Measurements from ENCODE around the gene NFASC. TPM values are rescaled to one million over a fixed set of nuclear protein-coding genes. Genes with fewer than 3 reads are reported as not detected.

The NFASC gene
- total and polyA plus RNA-seq, 8 donors, result 3.3 to 12.7 (median 6.7) TPM

- peaks cover 0 to 5% (median 0%) of the 10 kb centered on the region in 3 donors for H3K4me1 ChIP-seq
- H3K9me3 ChIP-seq, result no peaks in the 10 kb centered on the region
- H3K4me3 ChIP-seq, result no peak overlapping the region
- intact Hi-C loops (cut with DNase I), result no loop called here
- 74 to 78% methylated on average over 8 of the region's 8 CpGs for WGBS, 2 donors
- ATAC-seq (no peak), FAIRE-seq (no peak), DNase-seq (no peak)
- TF ChIP-seq, protein P1, sequence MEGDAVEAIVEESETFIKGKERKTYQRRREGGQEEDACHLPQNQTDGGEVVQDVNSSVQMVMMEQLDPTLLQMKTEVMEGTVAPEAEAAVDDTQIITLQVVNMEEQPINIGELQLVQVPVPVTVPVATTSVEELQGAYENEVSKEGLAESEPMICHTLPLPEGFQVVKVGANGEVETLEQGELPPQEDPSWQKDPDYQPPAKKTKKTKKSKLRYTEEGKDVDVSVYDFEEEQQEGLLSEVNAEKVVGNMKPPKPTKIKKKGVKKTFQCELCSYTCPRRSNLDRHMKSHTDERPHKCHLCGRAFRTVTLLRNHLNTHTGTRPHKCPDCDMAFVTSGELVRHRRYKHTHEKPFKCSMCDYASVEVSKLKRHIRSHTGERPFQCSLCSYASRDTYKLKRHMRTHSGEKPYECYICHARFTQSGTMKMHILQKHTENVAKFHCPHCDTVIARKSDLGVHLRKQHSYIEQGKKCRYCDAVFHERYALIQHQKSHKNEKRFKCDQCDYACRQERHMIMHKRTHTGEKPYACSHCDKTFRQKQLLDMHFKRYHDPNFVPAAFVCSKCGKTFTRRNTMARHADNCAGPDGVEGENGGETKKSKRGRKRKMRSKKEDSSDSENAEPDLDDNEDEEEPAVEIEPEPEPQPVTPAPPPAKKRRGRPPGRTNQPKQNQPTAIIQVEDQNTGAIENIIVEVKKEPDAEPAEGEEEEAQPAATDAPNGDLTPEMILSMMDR (IDR thresholded peaks at IDR 0.05), result no peak
- H3K36me3 ChIP-seq, result no peaks in the 10 kb centered on the region
- no peak overlapping the region for H3K27ac ChIP-seq
- H3K27me3 ChIP-seq, result no peaks in the 10 kb centered on the region
Observed at GRCh38 chr1:204960306-204961125, 89.9 kb downstream of the NFASC start.

DNA sequence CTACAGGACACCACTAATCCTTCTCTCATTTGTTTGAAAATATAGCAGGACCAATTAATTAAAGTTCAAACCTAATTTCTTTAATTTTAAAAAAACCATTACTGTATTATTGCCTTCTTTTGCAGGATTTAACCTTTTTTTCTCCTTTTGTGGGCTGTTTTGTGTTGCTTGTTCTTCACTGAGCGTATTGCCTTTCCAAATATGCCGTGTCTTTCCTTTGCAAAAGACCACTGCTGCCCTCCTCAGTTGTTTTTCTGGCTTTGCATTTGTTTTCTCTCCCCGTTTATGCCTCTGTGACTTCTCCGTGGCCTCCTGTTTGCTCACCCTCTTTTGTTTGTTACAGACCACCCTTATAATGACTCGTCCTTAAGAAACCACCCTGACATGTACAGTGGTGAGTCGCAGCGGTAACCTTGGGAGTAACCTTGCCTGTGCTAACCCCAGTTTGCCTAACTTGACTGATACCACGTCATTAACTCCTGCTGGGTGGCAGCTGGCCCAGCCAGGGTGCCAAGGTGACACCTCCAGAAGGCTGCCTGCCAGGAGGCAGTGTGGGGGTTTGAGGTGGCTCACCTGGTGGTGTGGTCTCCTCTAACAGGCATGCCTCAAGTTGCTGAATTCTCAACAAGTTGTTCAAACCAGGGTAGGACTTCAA is 91.2 kb downstream of the NFASC start:
- Histone ChIP-seq H3K4me3 (no peak overlapping the region), H3K27me3 (no peaks in the 10 kb centered on the region), H3K9me3 (no peaks in the 10 kb centered on the region), H3K27ac (no peak overlapping the region), H3K4me1 (peaks cover 0 to 5% (median 0%) of the 10 kb centered on the region in 3 donors), H3K36me3 (no peaks in the 10 kb centered on the region)
- DNase-seq (peak in 3 of 6 donors; percentile 12 to 60 (median 41)), ATAC-seq (peak; percentile 38 to 80 (median 60)), FAIRE-seq (no peak)
- TF ChIP-seq, protein P1 (IDR thresholded peaks at IDR 0.05), result no peak
- WGBS, 2 donors, result 17 to 23% methylated on average over 8 of the region's 8 CpGs
- intact Hi-C loops (cut with DNase I), result no loop called here

DNA sequence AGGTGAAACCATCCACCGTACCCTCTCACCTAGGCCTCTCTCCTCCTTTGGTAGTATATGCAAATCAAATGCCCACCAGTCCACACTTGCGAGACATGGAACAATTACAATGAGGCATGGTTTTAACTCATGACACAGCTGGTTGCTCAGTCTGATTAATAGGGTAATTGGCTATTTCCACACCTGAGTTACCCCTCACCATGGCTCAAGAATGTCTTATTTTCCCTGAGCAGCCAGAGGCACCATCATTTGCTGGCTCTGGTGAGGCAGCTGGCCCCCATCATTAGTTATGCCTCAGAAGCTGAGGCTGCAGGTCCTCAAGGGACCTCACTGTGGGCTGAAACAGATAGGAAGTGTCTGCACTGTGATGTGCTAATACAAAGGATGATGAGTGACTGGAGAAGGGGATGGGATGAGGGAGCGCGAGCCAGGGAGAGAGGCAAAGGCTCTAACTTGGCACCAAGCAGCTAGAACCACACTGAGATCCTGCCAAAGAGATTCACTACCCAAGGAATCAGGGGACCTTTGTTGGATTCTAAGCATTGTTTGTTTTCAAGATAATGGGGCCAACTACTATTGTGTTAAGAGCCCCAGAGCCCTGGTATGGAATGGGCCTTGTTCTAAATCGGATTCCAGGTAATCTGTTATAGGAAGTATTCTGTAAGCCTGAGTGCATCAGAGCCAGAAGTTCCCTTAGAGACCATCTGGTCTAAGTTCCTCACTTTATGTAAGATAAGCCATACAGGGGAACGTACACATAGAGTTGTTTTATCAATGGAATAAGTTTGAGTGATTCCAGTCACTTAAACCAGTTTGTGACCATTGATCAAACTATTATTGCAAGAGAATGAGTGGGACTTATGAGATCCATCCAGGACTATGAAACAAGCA is 92.3 kb downstream of the NFASC start:
- ATAC-seq, result no peak
- DNase-seq, result no peak

GRCh38 chr1:204967451-204967850 is 96.8 kb downstream of the NFASC start:
- Histone ChIP-seq H3K9me3 (no peaks in the 10 kb centered on the region), H3K36me3 (no peaks in the 10 kb centered on the region), H3K4me1 (no peaks in the 10 kb centered on the region), H3K27ac (no peak overlapping the region), H3K4me3 (no peak overlapping the region), H3K27me3 (no peaks in the 10 kb centered on the region)
- intact Hi-C loops (cut with DNase I), result no loop called here
- ATAC-seq, result no peak
- 46 to 54% methylated on average over 6 of the region's 6 CpGs for WGBS, 2 donors
- TF ChIP-seq, protein P1 (IDR thresholded peaks at IDR 0.05), result no peak
- FAIRE-seq, result no peak
- no peak for DNase-seq

More for the DNA sequence above, 92.3 kb downstream of the NFASC start:
- Histone ChIP-seq H3K4me3 (no peak overlapping the region), H3K27ac (no peak overlapping the region), H3K36me3 (no peaks in the 10 kb centered on the region), H3K9me3 (no peaks in the 10 kb centered on the region), H3K27me3 (no peaks in the 10 kb centered on the region), H3K4me1 (peaks cover 0 to 5% (median 0%) of the 10 kb centered on the region in 3 donors)
- TF ChIP-seq, protein P1 (IDR thresholded peaks at IDR 0.05), result no peak
- no peak for FAIRE-seq
- intact Hi-C loops (cut with DNase I), result no loop called here
- 84 to 92% methylated on average over 6 of the region's 6 CpGs for WGBS, 2 donors

Data from pancreas (tissue), 10 donors.